ENCODE measurements around the gene DOCK8. TPM values are rescaled to one million over a fixed set of nuclear protein-coding genes. Genes with fewer than 3 reads are reported as not detected.

Gene DOCK8
- total RNA-seq, 1 donor from 2014 or later, result 3.8 TPM

DNA sequence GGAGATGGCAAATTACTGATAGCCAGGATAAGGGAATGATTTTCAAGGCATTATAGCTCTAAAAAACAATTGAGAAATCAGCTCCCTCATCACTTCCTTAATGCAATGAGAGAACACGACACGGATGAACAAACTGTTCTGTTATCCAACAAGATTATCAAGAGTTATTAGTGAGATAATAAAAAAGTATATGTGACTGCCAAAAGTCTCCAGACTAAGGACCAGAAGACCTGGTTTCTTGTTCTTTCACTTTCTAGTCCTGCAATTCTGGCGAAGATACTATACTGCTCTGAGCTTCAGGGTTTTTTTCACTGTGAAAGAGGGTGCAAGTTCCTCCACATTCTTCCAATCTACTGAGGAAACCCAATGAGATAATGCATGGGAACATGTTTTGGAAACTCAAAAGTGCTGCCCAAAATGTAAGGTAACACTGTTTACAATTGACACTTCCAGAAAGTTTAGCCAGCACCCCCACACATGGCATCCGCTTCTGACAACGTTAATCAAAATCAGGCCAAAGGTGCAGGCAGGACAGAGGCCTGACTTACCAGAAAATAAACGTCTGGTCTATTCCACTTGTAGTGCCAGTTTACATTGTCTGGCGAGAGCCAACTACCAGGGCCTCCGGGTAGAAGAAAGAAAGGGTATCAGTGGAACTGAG is 254.2 kb downstream of the DOCK8 start:
- Histone ChIP-seq H3K36me3 (ENCODE audit: control insufficient read depth, insufficient read depth, low read length) (no peaks in the 10 kb centered on the region), H3K4me3 (ENCODE audit: low read depth, low read length) (no peak overlapping the region), H3K27me3 (ENCODE audit: control insufficient read depth, insufficient read depth, low read length) (no peaks in the 10 kb centered on the region)
- TF ChIP-seq, protein P1, sequence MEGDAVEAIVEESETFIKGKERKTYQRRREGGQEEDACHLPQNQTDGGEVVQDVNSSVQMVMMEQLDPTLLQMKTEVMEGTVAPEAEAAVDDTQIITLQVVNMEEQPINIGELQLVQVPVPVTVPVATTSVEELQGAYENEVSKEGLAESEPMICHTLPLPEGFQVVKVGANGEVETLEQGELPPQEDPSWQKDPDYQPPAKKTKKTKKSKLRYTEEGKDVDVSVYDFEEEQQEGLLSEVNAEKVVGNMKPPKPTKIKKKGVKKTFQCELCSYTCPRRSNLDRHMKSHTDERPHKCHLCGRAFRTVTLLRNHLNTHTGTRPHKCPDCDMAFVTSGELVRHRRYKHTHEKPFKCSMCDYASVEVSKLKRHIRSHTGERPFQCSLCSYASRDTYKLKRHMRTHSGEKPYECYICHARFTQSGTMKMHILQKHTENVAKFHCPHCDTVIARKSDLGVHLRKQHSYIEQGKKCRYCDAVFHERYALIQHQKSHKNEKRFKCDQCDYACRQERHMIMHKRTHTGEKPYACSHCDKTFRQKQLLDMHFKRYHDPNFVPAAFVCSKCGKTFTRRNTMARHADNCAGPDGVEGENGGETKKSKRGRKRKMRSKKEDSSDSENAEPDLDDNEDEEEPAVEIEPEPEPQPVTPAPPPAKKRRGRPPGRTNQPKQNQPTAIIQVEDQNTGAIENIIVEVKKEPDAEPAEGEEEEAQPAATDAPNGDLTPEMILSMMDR (IDR thresholded peaks at IDR 0.05; ENCODE audit: insufficient read depth, low read length, poor library complexity, severe bottlenecking), result no peak
- no peak for DNase-seq (ENCODE audit: low read depth)

DNA sequence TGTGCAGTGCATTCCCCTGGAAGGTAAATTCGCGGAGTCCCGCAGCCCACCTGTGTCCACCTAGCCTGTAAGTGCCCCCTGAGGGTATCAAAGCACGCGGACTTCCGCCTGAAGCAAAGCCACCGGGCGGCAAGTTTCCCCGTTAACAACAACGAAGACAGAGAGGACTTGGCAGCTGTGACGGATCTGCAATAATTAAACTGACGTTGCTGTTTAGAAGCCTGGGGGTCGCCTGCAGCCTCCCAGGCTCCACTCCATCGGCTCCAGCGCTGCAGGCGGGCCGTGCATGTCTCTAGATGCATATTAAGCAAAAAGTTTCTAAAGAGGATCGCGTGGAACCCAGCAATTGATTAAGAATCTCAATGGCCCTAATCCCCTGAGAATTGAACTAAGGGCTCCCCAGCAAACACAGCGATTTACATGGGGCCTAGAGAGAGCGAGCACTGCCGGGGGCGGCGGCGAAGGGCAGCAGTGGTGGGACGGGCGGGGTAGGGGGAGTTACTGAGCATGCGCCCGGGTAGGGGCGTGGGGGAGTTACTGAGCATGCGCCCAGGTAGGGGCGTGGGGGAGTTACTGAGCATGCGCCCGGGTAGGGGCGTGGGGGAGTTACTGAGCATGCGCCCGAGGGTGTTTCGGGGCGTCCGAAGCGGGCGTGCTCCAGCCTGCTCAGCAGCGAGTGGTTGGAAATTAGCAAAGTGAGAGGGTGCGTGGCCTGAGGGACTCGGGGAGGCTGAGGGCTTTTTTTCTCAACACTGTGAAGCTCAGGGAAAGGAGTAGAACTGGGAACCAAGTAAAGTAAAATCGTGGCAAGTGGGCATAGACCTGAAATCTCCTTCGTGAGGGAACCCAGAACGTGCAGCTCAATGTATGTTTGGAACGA is 255.2 kb downstream of the DOCK8 start:
- TF ChIP-seq, protein P1 (IDR thresholded peaks at IDR 0.05; ENCODE audit: insufficient read depth, low read length, poor library complexity, severe bottlenecking), result no peak
- H3K4me3 ChIP-seq (ENCODE audit: low read depth, low read length), result peak overlapping the region; percentile 34
- no peak for DNase-seq (ENCODE audit: low read depth)

DNA sequence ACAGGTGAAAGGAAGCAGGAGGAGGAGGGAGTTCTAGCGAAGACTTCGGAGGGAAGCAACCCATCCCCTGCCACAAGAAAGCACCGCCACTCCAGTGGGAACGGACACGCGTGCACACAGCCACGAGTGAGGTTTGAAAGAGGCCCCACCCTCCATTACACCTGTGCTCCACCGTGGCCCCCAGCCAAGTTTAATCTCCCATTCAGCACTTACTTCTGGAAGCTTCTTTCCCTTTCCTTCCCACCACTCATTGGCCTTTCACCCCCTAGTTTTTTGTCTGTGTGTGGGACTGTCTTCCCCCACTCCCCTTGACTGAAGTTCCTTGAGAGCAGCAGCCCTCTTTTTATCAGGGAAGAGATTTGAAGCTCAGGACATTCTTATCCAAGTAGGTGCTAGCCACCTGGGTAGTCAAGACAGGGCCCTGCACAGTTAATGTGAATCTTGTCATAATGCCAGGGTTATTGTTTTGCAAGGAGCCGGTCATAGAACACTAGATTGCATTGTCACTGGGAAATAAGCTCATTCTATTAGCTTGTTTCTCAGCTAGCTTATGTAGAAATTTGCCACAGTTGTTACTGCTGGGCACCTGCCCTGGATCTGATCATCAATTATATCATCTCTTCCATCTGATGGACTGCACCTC is 256.0 kb downstream of the DOCK8 start:
- H3K36me3 ChIP-seq (ENCODE audit: control insufficient read depth, insufficient read depth, low read length), result no peaks in the 10 kb centered on the region
- H3K4me3 ChIP-seq (ENCODE audit: low read depth, low read length), result peak overlapping the region; percentile 30
- DNase-seq (ENCODE audit: low read depth), result no peak
- TF ChIP-seq, protein P1 (IDR thresholded peaks at IDR 0.05; ENCODE audit: insufficient read depth, low read length, poor library complexity, severe bottlenecking), result no peak
- H3K27me3 ChIP-seq (ENCODE audit: control insufficient read depth, insufficient read depth, low read length), result no peaks in the 10 kb centered on the region

More for the DNA sequence above, 255.2 kb downstream of the DOCK8 start:
- Histone ChIP-seq H3K27me3 (ENCODE audit: control insufficient read depth, insufficient read depth, low read length) (no peaks in the 10 kb centered on the region), H3K36me3 (ENCODE audit: control insufficient read depth, insufficient read depth, low read length) (no peaks in the 10 kb centered on the region)

GRCh38 chr9:471320-471719 is 256.7 kb downstream of the DOCK8 start:
- TF ChIP-seq, protein P1 (IDR thresholded peaks at IDR 0.05; ENCODE audit: insufficient read depth, low read length, poor library complexity, severe bottlenecking), result no peak
- H3K27me3 ChIP-seq (ENCODE audit: control insufficient read depth, insufficient read depth, low read length), result no peaks in the 10 kb centered on the region
- H3K36me3 ChIP-seq (ENCODE audit: control insufficient read depth, insufficient read depth, low read length), result no peaks in the 10 kb centered on the region
- no peak overlapping the region for H3K4me3 ChIP-seq (ENCODE audit: low read depth, low read length)
- no peak for DNase-seq (ENCODE audit: low read depth)

DNA sequence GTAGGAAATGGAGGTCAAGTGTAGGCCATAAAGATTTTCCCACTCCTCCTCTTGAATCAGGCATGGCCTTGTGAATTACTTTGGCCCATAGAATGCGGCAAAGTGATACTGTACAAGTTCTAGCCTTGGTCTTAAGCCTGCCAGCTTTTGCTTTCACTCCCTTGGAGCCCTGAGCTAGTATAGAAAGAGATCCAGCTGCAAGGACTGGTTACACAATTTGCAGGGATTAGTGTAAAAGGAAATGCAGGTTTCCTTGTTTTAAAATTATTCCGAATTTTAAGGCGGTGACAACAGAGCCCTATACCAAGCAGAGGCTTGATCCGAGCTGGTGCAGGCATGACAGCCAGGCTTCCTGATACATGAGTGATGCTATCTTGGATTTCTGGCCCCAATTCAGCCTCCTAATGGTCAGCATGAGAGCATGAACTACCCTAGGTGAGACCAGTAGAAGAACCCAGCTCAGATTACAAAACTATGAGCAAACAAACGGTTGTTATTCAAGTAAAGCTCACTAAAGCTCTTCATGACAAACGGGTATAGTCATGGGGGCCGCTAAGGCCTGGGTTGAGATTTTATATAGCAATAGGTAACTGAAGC is 257.9 kb downstream of the DOCK8 start:
- no peaks in the 10 kb centered on the region for H3K36me3 ChIP-seq (ENCODE audit: control insufficient read depth, insufficient read depth, low read length)
- no peaks in the 10 kb centered on the region for H3K27me3 ChIP-seq (ENCODE audit: control insufficient read depth, insufficient read depth, low read length)
- H3K4me3 ChIP-seq (ENCODE audit: low read depth, low read length), result no peak overlapping the region
- DNase-seq (ENCODE audit: low read depth), result no peak
- TF ChIP-seq, protein P1 (IDR thresholded peaks at IDR 0.05; ENCODE audit: insufficient read depth, low read length, poor library complexity, severe bottlenecking), result no peak
